ENCODE data around the gene FHAD1.
"Not testable (repeated sequence)": the region's sequence is repeated elsewhere in the genome, so short reads cannot be mapped to it uniquely, and the experiment has no call there.

The FHAD1 gene

DNA sequence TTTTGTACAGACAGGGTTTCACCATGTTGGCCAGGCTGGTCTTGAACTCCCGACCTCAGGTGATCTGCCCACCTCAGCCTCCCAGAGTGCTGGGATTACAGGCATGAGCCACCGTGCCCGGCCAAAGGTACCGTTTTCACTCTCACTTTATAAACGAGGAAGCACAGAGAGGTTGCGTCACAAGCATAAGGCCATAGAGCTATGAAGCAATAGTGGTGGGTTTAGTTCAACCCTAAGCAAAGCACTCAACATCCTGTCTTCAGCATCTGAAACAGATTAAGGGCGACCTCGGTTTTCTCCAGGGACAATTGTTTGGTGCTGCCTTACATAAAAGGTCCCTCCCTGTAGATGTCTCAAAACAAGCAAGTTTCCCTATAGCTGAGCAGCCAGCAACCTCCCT lies 187.7 kb downstream of the FHAD1 start:
- not testable (repeated sequence) for DNase-seq (ENCODE audit: low read depth, low spot score)

- no peak for DNase-seq (ENCODE audit: low read depth, low spot score)
Observed at GRCh38 chr1:15435239-15436077, 188.4 kb downstream of the FHAD1 start.

GRCh38 chr1:15436881-15437442 lies 189.9 kb downstream of the FHAD1 start:
- DNase-seq (ENCODE audit: low read depth, low spot score): no peak

- DNase-seq (ENCODE audit: low read depth, low spot score): no peak
Observed at GRCh38 chr1:15439325-15439724, 192.3 kb downstream of the FHAD1 start.

DNA sequence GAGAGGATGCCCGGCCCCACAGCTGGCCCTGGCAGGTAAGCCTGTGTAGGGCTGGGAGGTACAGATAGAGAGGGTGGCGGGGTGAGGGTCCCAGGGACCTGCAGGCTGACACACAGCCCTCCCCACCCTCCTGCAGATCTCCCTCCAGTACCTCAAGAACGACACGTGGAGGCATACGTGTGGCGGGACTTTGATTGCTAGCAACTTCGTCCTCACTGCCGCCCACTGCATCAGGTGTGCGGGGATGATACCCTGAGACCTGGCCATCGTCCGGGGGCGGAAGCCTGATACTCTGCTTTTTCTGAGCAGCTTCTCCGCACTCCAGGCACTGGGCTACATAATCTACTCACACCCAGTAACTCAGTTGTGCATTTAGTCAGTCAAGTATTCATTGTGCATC lies 193.3 kb downstream of the FHAD1 start:
- DNase-seq (ENCODE audit: low read depth, low spot score): no peak

GRCh38 chr1:15441247-15441646 lies 194.2 kb downstream of the FHAD1 start:
- DNase-seq (ENCODE audit: low read depth, low spot score): no peak

- no peak for DNase-seq (ENCODE audit: low read depth, low spot score)
Observed at GRCh38 chr1:15442119-15442518, 195.1 kb downstream of the FHAD1 start.

- no peak for DNase-seq (ENCODE audit: low read depth, low spot score)
Observed at GRCh38 chr1:15442759-15443158, 195.7 kb downstream of the FHAD1 start.

- no peak for DNase-seq (ENCODE audit: low read depth, low spot score)
Observed at GRCh38 chr1:15443281-15443680, 196.3 kb downstream of the FHAD1 start.

- no peak for DNase-seq (ENCODE audit: low read depth, low spot score)
Observed at GRCh38 chr1:15444468-15445389, 197.7 kb downstream of the FHAD1 start.

DNA sequence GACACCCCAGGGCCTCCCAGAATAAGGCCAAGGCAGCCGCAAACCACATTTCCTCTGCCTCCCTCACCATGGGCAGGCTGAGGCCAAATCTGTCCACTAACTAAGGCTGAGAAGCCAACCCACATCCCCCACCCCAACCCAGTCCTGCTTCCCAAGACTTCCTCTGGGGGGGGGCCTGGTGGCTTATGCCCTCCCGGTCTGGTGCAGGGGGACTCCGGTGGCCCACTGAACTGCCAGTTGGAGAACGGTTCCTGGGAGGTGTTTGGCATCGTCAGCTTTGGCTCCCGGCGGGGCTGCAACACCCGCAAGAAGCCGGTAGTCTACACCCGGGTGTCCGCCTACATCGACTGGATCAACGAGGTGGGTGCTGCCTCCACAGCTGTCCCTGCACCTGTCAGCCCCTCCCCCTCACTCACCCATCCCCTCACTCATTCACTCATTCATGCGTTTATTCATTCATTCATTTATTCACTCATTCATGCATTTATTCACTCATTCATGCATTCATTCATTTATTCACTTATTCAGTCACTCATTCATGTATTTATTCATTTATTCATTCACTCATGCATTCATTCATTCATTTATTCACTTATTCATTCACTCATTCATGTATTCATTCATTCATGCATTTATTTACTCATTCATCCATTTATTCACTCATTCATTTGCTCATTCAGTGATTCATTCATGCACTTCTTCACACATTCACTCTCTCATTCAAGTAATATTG lies 198.5 kb downstream of the FHAD1 start:
- DNase-seq (ENCODE audit: low read depth, low spot score): no peak

DNA sequence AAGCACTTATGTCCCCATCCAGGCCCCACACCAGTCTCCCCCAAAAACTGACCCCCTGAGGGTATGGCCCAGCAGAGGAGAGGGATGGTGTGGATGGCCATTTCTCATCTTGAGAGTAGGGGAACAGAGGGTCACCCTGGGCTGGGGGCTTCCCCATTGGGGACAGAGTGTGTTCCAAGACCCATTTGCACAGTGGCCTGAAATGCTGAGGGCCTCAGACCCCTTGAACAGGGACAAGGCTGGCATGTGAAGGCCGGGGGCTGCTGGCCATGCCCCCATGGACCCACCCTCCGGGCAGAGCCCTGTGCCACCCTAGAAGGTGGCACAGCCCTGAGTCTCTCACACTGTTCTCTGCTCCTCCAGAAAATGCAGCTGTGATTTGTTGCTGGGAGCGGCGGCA lies 199.2 kb downstream of the FHAD1 start:
- no peak for DNase-seq (ENCODE audit: low read depth, low spot score)

Measured in brain pericyte (primary cell).